NOMO-1 treated with dmso at 0.1 percent for 144 hours (cell line): Measurements from ENCODE around the gene MEIS1.

Source experiments
- DNase-seq: peaks from one replicate; lab custom pipeline; 2025; ENCODE audit not compliant: unreplicated experiment; lab: John Stamatoyannopoulos, UW

Gene MEIS1

DNA sequence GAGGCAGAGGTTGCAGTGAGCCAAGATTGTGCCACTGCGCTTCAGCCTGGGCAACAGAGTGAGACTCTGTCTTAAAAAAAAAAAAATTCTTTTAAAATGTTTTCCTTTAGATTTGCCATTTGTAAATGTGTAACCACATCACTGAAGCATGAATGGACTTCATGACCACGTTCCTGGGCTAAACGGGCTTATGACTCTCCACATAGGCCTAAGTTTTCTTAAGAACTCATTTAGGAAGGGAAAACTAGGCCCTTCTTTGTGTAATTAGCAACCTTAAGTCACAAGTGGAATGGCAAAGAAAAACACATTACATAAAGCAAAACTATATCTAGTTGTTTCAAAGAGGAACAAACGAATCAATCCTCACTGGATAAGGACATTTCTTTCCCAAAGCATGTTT lies 99.5 kb downstream of the MEIS1 start:
- DNase-seq: no peak

DNA sequence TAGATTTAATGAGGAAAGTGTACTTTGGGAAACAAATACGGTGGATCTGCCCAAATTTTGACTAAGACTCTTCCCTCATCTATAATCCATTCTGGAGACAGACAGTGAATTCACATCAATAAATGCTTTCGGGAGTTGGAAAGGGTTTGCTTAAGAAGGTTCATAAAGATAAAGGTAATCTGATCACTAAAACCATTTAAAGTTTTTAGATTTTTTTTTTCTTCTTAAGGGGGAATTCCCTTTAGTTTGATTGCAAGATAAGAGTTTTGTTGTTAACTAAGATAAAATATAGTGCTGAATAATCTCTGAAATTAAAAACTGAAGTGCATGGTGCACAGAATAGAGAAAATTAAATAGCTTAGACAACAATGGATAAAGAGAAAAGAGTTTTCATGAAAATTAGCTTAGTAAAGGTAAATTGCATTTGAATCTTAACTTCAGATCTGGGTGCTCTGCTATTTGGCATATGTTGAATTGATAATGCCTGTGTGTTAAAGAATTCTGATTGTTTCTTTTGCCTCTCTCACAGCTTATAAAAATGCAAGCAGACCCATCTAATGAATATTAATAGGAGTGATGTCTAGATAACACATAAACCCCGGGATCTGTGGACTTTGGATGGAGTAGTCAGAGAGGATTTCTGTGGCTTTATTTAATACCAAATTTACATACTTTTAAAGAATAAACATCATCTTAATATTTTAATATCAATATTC lies 100.8 kb downstream of the MEIS1 start:
- no peak for DNase-seq

DNA sequence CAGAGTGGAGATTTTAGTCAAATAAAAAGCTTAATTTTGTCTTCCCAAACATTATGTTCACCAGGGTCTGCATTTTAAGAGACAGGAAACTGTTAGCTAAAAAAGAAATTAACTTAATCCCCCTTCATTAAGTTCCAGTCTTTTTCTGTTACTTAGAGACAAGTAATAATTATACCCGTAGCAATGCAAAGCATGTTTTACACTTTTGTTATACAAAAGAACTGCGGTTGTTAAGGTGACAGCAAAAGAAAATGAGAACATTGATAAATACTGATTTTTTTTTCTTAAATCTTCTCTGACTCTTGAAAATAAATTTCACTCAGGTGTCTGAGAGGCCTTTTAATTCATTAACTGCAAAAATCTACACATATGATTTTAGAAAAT lies 101.4 kb downstream of the MEIS1 start:
- DNase-seq: no peak

DNA sequence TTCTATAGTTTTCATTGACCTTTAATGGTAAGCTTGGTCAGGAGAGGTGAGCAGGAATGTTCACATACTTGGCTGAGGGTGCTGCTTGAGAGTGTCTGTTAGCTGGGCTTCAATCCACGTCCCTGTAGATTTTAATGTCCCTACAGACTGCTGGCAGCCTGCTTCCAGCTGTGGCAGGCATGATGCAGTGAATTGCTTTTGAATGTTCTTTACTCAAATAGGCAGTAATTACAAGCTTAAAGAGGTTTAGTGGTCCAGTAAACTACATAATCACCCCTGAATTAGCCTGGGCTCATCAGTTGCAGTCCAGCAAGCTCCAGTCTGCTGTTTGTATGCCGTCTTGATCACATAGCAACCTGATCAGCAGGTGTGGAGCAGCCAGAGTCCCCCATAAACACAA lies 102.1 kb downstream of the MEIS1 start:
- DNase-seq: no peak

DNA sequence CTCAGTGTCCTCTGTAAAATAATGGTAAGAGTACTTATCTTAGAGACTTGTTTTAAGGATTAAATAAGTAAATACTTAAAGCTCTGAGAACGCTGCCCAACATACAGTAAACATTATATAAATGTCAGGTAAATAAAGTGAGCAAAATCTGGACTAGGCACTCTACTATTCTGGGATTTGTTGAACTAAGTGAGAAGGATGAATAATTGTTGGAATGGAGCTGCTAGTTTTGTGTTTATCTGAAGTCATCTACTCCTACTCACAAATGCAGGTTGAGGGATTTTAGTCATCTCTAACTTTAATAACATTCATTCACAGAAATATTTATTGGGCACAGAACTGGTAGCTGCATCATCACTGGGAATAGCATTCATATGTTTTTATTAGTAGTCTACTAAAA lies 103.4 kb downstream of the MEIS1 start:
- no peak for DNase-seq

DNA sequence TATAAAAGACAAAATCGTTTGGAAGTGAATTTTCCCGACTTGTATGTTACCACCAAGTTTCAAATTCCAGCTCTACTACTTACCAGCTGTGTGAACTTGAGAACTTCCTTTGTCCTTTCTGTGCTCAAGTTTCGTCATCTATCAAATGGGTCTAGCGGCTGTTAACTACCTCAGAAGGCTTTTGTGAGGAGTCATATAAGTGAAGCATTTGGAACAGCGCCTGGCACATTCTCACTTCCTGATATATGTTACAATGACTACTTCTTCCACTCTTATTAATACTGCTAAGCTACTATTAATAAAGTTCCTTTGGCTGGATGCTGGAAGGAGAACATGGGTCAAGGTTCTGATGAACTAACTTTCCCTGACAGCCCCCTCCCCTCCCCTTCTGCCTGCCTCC lies 104.5 kb downstream of the MEIS1 start:
- no peak for DNase-seq

GRCh38 chr2:66541646-66542045 lies 106.7 kb downstream of the MEIS1 start:
- no peak for DNase-seq

DNA sequence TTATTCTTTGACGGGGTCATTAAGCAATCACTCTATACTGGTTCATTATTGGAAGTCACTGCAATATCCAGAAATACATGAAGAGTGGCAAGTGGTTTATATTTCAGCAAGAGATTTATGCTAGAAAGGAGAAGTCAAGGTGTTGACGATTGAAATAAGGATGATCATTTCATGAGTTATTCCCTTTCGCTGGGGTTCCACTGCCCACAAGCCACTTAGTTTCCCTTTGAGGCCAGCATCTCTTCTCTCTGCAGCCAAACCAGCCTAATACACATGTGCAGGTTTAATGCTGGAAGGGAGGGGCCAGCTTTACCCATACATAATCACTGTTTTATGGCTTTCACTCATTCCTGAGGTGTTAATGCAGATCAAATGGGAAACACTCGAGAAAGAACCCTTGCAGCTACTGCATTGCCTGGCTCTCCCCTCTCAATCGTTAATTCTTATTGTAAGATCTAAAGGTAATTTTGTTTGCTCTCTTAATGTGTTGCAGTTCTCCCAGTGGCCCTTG lies 108.4 kb downstream of the MEIS1 start:
- no peak for DNase-seq

GRCh38 chr2:66544258-66544657 lies 109.3 kb downstream of the MEIS1 start:
- DNase-seq: no peak

DNA sequence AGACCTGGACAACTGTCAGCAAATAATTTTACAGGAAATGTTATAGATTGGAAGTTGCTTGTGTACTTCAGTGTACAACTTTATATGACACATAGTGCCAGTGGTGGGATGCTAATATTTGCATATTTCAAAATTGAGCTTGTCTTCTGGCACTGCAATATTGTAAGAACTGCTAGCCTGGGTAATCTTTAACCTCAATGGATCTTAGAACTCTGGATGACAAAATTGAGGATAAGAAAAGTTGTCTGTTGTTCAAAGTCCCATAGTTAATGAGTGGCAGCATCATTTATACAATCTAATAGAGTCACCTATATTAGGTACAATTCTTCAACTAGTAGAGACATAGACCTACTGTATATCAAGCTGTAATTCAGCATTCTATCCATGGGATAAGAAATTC lies 110.3 kb downstream of the MEIS1 start:
- DNase-seq: no peak

GRCh38 chr2:66547118-66547517 lies 112.2 kb downstream of the MEIS1 start:
- DNase-seq: no peak

DNA sequence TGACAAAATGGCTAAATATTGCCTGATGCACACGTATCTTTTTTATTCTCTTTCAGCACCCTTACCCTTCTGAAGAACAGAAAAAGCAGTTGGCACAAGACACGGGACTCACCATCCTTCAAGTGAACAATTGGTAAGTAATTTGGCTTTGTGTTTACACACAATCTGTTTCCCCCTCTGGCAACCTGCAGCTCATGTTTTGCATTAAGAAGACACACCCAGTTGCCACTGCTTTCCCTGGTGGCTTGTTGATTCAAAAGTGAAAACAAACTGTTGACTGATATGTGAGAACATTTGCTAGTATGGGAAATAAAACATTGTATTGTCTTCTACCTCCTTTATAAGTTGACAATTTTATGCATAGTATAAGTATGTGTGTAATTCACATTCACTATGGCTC lies 113.0 kb downstream of the MEIS1 start:
- DNase-seq: no peak

DNA sequence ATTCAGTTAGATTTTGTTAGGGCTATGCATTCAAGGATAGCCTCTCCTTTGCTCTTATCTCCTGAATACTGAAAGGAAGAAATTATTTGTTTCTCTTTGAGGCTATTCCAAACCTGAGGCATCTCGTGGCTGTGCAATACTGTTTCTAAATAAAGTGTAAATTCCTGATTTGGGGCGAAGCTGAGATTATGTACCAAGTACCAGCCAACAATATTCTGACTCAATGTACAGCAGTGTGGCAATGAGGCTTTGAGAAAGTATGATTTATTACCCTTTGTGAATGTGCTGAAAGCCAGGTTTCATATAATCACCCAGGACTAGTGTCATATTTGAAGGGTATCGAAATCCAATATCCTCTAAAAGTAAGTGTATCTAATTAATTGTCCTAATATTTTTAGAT lies 113.5 kb downstream of the MEIS1 start:
- no peak for DNase-seq

DNA sequence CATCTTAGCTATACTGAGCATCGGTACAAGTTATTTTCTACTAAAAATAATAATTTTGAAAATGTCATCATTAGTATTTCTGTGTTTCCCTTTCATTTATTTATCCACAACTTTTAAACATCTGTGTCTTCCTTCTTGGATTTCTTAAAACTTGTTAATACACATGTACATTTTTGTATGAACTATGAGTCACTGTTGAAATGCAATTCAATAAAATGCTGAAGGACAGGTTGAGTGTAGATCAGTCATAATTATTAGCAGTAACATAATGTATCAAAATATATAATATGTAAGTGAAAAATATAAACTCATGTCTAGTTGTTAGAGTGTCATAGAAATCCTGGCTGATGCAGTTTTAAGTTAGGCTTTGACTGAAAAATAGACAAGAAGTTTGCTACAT lies 115.9 kb downstream of the MEIS1 start:
- no peak for DNase-seq

DNA sequence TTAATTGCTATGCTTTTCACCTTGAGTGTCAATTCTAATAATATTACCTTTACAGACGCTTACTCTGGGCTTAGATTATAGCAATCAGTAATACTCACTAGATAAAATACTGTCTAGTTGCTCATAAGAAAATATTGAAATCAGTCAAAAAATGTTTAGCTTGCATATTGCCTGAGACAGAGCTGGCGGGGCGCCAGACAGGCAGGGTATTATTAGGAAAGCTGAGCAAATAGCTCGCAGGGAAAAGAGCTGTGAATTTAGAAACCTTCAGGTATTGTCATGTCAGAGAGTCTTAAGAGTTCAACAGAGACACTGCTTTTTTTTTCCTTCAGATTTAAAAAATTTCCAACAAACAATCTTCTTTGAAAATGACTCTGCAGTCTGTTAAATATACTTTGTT lies 118.4 kb downstream of the MEIS1 start:
- no peak for DNase-seq

GRCh38 chr2:66555091-66555490 lies 120.2 kb downstream of the MEIS1 start:
- DNase-seq: no peak

DNA sequence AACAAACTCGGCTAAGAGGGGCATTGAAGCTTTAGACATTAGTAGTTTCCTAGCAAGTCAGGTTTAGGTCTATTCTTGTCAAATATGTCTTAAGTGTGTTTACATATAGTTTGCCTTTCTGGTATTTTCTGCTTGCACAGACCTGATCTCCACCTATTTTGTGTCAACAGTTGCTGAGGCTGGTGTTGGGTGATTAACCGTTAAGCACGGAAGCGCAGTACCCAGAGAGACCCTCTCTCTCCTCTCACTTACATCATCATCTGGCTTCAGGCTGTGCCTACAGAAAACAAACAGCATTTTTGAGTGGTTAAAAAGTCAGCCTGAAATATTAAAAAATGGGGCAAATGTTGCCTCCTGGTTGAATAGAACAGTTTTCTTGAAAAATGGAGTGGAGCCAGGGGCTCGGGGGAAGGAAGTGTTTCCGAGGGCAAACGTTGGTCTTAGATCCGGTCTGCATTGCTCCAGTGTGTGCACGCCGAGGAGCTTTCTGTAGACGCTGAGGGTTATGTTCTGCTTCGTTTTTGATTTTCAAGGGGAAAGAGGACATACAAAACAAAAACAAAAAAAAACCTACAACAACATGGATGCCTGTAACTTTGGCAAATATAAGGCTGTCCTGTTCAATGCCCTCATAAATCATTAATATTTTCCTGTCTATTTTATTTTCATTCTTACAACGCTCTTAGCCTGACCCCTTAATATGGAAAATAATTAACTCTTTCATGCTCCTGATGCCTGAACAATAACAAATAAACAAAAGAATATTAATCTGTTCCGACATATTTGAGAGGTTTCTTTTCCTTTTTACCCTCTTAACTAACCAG lies 120.8 kb downstream of the MEIS1 start:
- DNase-seq: no peak

GRCh38 chr2:66559672-66560071 lies 124.7 kb downstream of the MEIS1 start:
- no peak for DNase-seq

DNA sequence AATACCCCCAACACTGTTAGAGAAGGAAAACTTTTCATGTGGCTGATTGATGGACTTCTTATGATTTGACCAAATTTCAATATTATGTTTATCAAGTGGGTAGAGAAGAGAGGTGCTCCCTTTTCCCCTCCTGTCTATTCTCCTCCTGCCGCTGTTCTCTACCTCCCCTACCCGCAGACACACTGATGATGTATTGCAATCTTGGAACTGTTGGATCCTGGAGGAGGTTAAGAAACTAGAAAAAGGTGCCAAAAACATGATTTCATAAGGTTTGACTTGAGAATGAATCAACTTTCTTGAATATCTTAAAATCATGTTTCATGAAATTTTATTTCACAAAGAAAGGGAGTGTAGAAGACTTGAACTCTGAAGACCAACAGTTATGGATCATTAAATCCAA lies 125.8 kb downstream of the MEIS1 start:
- no peak for DNase-seq

GRCh38 chr2:66561645-66562303 lies 126.8 kb downstream of the MEIS1 start:
- DNase-seq: no peak

- no peak for DNase-seq
Observed at GRCh38 chr2:66562304-66562685, 127.4 kb downstream of the MEIS1 start.

DNA sequence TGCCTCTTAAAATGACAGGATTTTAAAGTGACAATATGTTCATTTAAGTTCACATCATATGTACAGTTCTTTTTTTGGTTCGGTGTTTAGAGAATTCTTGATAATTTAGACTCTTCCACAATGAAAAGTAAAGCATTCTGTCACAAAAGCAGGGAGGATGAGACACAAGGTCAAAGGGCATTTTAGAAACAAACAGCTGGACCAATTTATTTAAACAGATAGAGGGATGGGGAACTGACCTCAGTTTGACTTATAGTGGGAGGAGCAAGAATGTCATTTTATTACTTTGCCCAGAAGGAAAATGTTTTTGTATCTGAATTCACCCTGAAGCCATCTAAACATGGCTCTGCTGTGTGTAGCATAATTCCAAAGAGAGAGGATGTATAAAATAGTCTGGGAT lies 128.5 kb downstream of the MEIS1 start:
- DNase-seq: no peak
